RWPE2 (cell line): Measurements from ENCODE around the gene CEBPB.

Experiments used
- ATAC-seq: fragments of 200-7000 bp; cut with Tn5 transposase; 3 replicates; pipeline ENCODE4 v1.9.1; 2021; ENCODE audit warnings: low read depth
- DNase-seq: peaks from one replicate; pipeline ENCODE4 v3.0.0-alpha.2; 2020; ENCODE audit warnings: low spot score
- H3K27ac ChIP-seq: fragments of 450-650 bp; 2 replicates; pipeline ENCODE4 v1.5.1; 2017; ENCODE audit warnings: mild to moderate bottlenecking; ENCODE audit not compliant: poor library complexity, severe bottlenecking
- H3K27me3 ChIP-seq: fragments of 250-450 bp; sonication (Bioruptor Pico); 2 replicates; pipeline ENCODE4 v1.5.1; 2021; ENCODE audit warnings: mild to moderate bottlenecking, moderate library complexity; ENCODE audit not compliant: insufficient read depth, poor library complexity, severe bottlenecking
- H3K36me3 ChIP-seq: fragments of 250-450 bp; sonication (Bioruptor Pico); 2 replicates; pipeline ENCODE4 v1.5.1; 2020; ENCODE audit warnings: low read depth, mild to moderate bottlenecking, moderate library complexity
- H3K4me1 ChIP-seq: fragments of 250-450 bp; sonication (Bioruptor Pico); 2 replicates; pipeline ENCODE4 v1.5.1; 2021; ENCODE audit warnings: mild to moderate bottlenecking, moderate library complexity; ENCODE audit not compliant: insufficient read depth, poor library complexity, severe bottlenecking
- H3K4me3 ChIP-seq: fragments of 250-450 bp; sonication (Bioruptor Pico); 2 replicates; pipeline ENCODE4 v1.5.1; 2021; ENCODE audit warnings: mild to moderate bottlenecking, moderate library complexity; ENCODE audit not compliant: severe bottlenecking
- H3K9me3 ChIP-seq: fragments of 250-450 bp; sonication (Bioruptor Pico); 2 replicates; pipeline ENCODE4 v1.5.1; 2021; ENCODE audit warnings: mild to moderate bottlenecking, moderate library complexity; ENCODE audit not compliant: severe bottlenecking
- CTCF ChIP-seq: fragments of 450-650 bp; IDR thresholded peaks from one replicate; pipeline ENCODE4 v1.5.1; 2017; ENCODE audit warnings: mild to moderate bottlenecking, moderate library complexity; ENCODE audit not compliant: poor library complexity, severe bottlenecking

Gene CEBPB

GRCh38 chr20:50234288-50234687, 43.7 kb downstream of the CEBPB start:
- no peak overlapping the region for H3K27ac ChIP-seq
- H3K9me3 ChIP-seq = no peaks in the 10 kb centered on the region
- H3K36me3 ChIP-seq = no peaks in the 10 kb centered on the region
- no peaks in the 10 kb centered on the region for H3K27me3 ChIP-seq
- no peak for TF ChIP-seq CTCF
- no peak for DNase-seq
- ATAC-seq = no peak
- H3K4me3 ChIP-seq = no peak overlapping the region
- H3K4me1 ChIP-seq = no peaks in the 10 kb centered on the region

- no peaks in the 10 kb centered on the region for H3K9me3 ChIP-seq
- no peak overlapping the region for H3K27ac ChIP-seq
- no peaks in the 10 kb centered on the region for H3K4me1 ChIP-seq
- ATAC-seq (peak; percentile 8; the same call in 1 of the 3 replicates), DNase-seq (no peak)
- TF ChIP-seq CTCF = no peak
- H3K27me3 ChIP-seq = no peaks in the 10 kb centered on the region
- no peaks in the 10 kb centered on the region for H3K36me3 ChIP-seq
- H3K4me3 ChIP-seq = no peak overlapping the region
Measured at GRCh38 chr20:50237349-50237748, 46.7 kb downstream of the CEBPB start.

- Histone ChIP-seq H3K27ac (no peak overlapping the region), H3K4me1 (peaks cover 5% of the 10 kb centered on the region), H3K4me3 (no peak overlapping the region), H3K27me3 (no peaks in the 10 kb centered on the region), H3K36me3 (no peaks in the 10 kb centered on the region), H3K9me3 (no peaks in the 10 kb centered on the region)
- TF ChIP-seq CTCF = no peak
- DNase-seq (no peak), ATAC-seq (no peak)
Measured at GRCh38 chr20:50238081-50238800, 47.6 kb downstream of the CEBPB start.

- no peak for TF ChIP-seq CTCF
- DNase-seq (no peak), ATAC-seq (no peak)
- Histone ChIP-seq H3K36me3 (no peaks in the 10 kb centered on the region), H3K4me1 (peaks cover 10% of the 10 kb centered on the region), H3K9me3 (no peaks in the 10 kb centered on the region), H3K27me3 (no peaks in the 10 kb centered on the region), H3K27ac (no peak overlapping the region), H3K4me3 (no peak overlapping the region)
Measured at GRCh38 chr20:50240092-50240491, 49.5 kb downstream of the CEBPB start.

GRCh38 chr20:50242178-50242514, 51.5 kb downstream of the CEBPB start:
- Histone ChIP-seq H3K4me1 (peaks cover 13% of the 10 kb centered on the region), H3K4me3 (no peak overlapping the region), H3K27ac (no peak overlapping the region), H3K36me3 (no peaks in the 10 kb centered on the region), H3K9me3 (no peaks in the 10 kb centered on the region), H3K27me3 (no peaks in the 10 kb centered on the region)
- no peak for ATAC-seq
- no peak for DNase-seq
- no peak for TF ChIP-seq CTCF
